NCI-H2196 treated with DMSO at 0.1 percent for 48 hours (cell line): ENCODE results near the gene NME5.
"Not testable (repeated sequence)": the region's sequence is repeated elsewhere in the genome, so short reads cannot be mapped to it uniquely, and the experiment has no call there.

Experiments used
- DNase-seq: peaks from one replicate; lab custom pipeline; 2025; ENCODE audit not compliant: unreplicated experiment; lab: John Stamatoyannopoulos, UW

The NME5 gene, protein sequence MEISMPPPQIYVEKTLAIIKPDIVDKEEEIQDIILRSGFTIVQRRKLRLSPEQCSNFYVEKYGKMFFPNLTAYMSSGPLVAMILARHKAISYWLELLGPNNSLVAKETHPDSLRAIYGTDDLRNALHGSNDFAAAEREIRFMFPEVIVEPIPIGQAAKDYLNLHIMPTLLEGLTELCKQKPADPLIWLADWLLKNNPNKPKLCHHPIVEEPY

DNA sequence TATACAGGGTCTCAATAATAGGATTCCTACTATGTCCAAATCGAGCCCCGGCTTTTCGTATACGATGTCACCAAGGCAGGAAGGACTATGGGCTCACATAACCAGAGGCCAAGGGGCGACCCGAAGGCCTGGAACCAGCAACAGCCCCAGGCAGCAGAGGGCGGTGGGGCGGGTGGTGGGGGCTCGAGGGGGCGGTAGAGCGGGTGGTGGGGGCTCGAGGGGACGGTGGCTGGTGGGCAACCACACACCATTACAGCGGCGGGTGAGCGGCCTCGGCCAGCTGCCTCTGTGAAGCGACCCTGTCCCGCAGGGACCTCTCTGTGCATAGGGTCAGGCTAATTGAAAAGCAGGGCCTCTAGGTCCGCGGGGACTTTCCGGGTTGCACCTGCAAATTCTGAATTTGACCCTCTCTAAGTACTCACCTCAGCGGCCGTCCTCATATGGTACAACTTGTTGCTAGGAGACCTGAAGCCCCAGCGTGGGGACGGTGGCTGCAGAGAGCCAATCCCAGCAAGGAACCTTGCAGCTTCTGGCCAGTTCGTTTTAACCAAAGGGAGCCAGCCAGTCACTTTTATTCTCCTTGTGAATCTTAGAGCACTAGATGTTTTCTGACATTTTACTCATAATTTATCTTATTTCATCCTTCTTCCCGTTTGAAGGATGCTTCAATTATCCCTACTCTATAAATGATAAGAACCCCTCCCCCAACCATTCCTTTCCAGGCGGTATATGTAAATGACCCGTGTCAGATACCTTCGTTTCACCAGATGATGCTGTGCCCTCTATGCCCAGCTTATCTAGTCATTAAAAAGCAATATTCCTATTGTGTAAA is at the start of gene NME5:
TSS of gene NME5 (minus strand) at position 480 of the 832 bp plus-strand sequence. CDS start 648 bp downstream, outside the sequence.
- peak; percentile 80 for DNase-seq

DNA sequence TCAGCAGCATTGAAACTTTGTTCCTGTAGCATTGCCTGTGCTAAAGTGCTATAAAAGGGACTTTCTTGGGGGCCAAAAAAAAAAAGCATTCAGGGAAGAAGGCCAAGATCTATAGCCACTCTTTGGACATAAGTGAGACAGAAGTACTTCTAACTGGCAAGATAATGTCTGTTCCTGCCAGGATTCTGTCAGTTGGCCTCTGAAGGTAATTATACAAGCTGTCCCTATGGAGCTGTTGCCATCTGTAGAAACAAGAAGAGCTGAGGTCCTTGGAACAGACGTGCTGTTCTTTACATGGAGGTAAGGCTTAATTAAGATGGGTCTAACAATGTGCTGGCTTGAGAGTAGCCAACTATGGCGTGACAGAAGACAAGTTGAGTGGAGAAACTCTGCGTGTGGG is 49.4 kb upstream of the NME5 start:
- DNase-seq: no peak

DNA sequence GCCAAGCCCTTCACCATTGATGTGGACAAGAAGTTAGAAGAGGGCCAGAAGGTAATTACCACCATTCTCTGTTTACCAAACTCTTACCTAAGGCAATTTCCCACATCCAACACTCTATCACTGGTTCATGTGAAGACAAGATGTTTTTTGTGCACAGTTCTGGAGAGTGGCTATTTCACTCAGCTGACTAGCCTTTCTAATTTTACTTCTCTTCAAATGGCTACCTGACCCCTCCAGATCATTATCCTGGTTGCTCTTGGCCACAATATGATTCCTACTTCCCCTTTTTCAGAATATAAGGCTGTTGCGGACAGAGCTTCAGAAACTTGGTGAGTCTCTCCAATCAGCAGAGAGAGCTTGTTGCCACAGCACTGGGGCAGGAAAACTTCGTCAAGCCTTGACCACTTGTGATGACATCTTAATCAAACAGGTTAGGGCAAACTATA is 46.8 kb upstream of the NME5 start:
- DNase-seq: no peak

DNA sequence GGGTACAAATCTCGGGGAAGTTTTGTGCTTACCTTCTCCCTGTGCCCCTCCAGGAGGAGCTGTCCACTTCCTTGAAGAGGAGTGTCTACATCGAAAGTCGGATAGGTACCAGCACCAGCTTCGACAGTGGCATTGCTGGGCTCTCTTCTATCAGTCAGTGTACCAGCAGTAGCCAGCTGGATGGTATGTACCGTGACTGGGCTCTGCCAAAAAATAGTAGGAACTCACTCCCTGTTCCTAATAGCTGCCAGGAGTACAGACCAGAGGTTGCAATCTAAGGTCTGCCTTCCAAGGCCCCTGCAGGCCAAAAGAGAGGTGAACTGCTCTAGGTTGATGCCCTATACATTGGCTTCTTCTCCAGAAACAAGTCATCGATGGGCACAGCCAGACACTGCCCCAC is 43.6 kb upstream of the NME5 start:
- DNase-seq: no peak

DNA sequence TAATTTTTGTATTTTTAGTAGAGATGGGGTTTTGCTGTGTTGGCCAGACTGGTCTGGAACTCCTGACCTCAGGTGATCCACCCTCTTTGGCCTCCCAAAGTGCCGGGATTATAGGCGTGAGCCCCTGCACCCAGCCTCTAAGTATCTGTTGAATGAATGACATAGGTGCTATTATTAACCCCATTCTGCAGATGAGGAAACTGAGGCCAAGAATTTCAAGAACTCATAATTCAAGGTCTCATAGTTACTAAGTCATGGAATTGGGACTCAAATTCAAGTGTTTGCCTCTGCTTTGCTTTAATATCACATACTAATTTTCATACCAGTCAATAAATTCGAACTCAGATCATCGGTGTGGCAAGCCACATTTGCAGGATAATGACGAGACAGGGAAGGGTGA is 41.6 kb upstream of the NME5 start:
- no peak for DNase-seq

DNA sequence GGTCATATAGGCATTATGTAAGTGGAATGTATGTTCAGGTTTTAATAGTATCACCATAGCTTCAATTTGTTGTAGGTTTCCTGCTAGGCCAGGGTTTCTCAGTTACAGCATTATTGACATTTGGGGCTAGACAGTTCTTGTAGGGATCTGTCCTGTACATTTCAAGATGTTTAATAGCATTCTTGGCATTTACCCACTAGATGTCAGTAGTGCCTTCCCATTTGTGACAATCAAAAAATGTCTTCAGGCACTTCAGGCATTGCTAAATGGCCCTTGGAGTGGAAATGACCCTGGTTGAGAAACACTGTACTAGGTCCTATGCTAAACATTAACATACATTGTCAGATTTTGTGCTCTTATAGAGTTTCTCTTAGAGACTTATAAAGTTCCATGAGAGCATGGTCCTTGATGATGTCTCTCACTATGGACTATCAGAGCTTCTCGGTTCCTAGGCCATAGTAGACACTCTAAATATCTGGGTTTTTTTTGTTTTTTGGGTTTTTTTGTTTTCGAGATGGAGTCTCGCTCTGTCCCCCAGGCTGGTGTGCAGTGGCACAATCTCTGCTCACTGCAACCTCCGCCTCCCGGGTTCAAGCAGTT is 41.1 kb upstream of the NME5 start:
- DNase-seq: peak; percentile 22

DNA sequence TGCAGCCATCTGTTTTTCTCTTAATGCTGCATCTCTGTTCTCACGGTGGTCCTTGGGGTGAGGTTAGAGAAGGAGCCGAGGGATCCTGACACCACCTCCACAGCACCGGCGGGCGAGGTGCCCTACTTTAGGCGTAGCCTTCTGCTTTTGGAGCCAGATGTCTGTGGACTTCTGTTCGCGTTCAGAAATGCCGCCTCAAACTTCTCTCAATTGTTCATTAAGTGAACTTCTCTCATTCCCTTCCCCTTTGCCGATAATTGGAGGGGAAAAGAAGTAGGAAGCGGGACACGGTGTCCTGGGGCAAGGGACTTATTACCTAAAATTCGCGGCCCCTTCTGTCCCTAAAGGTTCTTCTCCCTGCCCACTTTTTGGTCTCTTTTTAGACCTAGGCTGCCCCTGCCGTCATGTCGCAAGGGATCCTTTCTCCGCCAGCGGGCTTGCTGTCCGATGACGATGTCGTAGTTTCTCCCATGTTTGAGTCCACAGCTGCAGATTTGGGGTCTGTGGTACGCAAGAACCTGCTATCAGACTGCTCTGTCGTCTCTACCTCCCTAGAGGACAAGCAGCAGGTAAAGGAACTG is 40.1 kb upstream of the NME5 start:
- no peak for DNase-seq

DNA sequence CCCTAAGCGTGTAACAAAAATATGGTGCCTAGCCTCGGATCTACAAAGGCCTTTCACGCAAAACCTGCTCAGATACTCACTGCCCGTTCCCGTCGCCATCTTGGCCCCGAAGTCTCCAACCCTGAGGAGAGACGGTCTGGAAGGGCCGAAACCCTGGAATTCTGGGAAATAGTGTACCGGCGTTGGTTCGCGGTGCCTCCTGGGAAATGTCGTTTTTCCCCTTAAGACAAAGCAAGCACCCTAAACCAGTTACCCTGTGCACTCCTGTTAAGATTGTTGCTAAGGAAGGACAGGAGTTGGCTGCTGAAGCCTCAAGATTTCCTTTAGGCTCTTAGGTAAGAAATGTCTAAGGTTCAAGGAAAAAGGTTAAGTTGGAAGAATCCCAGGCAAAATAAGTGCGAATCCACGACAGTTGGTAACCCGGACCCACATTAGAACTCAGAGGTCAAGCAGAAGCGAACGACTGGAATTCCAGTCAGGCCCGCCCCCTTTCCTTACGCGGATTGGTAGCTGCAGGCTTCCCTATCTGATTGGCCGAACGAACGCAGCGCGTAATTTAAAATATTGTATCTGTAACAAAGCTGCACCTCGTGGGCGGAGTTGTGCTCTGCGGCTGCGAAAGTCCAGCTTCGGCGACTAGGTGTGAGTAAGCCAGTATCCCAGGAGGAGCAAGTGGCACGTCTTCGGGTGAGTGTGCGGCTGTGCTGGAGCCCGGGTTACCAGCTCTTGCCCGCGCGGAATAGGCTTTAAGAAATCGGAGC is 39.5 kb upstream of the NME5 start, which contains the start of the genes BRD8 and KIF20A:
TSS of gene BRD8 (minus strand) at position 115 of the 761 bp plus-strand sequence. CDS start at position 99, 16 bp downstream.
TSS of gene KIF20A (plus strand) at position 597 of the 761 bp plus-strand sequence. CDS start 569 bp downstream, outside the sequence.
- peak; percentile 95 for DNase-seq

DNA sequence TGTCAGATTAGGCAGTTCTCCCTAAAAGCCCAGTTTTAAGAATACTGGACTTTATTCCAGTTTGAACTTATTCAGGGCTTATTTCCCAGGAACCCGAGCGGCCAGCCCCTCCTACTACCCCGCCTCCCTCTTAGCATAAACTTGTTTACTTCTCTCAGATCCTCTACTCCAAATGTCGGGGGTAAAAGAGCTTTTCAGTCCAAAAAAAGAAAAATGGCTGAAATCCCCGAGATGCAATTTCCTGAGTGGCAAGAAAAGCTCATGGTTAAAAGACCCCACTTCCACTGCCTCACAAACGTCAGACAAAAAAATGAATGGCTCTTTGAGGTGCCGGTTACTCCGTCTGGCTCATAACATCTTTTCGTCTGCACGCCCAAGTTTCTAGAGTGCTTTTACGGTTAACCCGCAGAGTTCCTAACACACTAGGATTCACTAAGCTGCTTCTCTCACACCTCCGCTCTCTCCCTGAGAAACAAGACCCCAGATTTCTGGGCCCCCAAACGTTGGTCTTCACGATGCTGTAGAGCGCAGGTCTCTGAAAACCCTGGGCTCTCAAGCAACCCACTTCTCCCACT is 38.8 kb upstream of the NME5 start:
- peak; percentile 12 for DNase-seq

DNA sequence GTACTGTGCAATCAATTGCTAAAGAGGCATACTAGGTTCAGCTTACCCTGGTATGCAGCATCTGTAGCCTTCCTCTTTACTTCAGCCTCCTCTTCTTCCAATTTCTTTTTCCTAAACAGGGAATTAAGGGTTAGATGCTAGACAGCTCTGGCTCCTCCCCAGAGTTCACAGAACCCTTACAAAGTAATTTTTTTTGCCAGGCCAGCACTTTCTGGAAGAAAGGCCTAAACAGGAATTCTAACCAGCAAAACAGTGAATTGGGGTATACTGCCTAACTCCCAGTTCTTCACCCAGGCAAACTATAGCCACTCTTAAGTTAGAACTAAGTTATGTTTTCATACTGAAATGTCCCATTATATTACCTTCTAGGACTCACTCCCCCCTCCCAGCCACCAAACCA is 31.1 kb upstream of the NME5 start:
- no peak for DNase-seq

DNA sequence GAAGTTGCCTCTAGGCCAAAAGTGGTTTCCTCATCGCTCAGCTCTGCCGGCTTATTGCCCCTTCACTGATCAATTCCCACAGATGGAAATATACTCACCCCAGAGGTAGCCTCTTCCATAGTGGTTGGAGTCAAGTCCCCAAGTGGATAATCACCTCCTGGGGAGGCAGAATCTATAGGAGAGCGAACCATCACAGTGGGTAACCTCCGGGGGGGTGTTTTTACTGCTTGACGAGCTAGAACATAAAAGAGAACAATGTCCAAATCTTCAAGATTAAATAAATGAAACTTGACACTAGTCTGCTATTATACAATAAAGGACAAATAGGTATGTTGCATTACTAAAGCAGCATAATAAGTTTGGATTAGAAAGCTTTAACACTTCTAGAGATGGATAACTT is 29.9 kb upstream of the NME5 start:
- DNase-seq: no peak

DNA sequence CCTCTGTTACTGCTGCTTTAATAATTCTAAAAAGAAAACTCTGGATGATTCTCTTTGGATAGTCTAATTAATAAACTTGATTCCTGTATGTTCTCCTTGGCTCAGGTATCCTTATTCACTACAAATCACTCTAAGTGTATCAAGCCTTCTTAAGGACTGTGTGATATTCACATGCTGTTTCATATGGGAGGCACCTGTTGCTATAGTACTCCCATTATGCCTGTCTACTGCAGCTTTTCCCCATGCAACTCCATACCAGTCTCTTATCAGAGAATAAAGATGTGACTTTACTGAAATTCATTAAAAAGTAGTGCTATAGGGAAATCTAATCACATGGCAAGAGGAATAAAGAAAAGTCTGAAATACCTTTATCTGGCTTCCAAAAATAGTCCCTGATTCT is 24.5 kb upstream of the NME5 start:
- DNase-seq: no peak

DNA sequence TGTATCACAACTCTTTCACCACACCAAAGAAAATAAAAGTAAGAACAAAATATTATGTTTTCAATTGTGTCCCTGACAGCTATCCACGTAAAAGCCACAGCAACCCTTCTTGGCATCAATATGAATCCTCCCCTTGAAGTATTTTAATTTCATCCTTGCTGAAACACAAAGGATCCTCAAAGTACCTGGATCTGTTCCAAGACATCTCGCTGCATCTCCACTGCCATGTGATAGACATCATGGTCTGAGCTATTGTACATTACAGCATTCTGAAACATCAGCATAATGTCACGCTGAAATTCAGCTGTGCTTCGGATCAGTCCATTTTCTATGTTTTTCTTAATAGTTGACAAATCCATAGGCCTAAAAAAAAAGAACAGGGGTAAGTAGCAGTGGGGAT is 21.5 kb upstream of the NME5 start:
- DNase-seq: no peak

DNA sequence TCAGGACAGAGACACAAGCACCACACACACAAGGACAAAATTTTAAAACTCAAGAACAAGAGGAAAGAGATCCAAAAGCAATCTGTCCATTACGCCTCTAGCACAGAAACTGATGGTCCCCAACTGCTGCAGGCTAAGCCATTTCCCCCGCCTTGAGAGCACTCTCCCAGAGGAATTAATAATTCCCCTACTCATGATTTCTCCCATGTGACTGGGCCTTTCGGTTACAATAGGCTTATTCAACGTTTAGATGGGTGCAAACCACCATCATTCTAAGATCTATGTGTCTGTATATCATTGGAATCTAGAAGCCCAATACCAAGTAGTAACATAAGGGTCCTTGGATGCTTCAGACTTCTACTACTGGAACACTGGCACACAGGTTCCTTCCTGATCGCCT is 20.4 kb upstream of the NME5 start:
- DNase-seq: no peak

DNA sequence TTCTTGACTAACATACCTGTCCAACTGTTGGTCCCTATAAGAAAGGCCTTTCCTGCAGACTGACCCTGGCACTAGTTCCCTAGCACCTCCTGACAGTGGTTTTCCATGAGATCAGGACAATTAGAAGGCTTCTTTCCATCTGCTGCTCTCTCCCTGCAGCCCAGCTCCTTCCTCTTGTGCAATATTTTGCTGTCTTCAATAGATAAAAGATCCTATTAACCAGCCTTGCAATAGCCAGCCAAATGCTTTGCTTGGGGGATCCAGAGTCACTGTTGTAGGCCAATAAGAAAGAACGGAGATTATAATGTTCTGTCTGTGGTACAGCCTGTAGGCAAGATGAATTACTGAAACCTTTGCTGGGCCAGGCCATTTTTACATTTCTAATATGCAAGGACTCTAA is 18.4 kb upstream of the NME5 start:
- DNase-seq: no peak

DNA sequence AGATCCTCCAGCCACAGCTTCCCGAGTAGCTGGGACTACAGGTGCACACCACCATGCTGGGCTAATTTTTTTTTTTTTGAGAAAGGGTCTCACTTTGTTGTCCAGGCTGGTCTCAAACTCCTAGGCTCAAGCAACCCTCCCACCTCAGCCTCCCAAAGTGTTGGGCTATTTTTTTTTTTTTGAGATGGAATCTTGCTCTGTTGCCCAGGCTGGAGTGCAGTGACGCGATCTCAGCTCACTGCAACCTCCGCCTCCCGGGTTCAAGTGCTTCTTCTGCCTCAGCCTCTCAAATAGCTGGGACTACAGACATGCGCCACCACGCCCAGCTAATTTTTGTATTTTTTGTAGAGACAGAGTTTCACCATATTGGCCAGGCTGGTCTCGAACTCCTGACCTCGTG is 16.7 kb upstream of the NME5 start:
- not testable (repeated sequence) for DNase-seq

DNA sequence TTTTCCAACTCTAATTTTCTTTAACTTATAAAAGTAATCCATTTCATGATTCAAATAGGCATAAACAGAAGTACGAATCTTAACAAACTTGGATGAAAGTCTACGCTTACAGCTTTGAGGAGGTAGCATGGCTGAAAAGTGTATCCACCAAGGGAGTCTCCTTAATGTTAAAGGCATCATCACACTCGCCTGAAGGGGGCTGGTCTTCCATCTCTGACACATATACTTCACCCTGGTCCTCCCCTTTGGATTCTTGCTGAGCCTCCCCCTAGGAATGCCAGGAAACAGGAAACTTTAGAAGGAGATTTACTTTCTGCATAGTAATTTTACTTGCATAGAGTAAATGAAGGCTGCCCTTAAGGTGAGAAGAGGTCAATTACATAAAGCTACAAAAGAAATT is 10.3 kb upstream of the NME5 start:
- DNase-seq: no peak

DNA sequence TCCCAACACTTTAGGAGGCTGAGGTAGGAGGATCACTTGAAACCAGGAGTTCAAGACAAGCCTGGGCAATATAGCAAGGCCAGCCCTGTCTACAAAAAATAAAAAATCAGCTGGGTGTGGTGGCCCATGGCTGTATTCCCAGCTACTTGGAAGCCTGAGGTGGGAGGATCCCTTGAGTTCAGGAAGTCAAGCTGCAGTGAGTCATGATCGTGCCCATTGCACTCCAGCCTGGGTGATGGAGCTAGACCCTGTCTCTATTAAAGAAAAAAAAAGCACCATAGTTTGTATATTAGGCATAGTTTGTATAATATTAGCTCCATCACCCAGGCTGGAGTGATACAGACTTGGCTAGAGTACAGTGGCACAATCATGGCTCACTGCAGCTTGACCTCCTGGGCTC is 9.6 kb upstream of the NME5 start:
- DNase-seq: no peak

DNA sequence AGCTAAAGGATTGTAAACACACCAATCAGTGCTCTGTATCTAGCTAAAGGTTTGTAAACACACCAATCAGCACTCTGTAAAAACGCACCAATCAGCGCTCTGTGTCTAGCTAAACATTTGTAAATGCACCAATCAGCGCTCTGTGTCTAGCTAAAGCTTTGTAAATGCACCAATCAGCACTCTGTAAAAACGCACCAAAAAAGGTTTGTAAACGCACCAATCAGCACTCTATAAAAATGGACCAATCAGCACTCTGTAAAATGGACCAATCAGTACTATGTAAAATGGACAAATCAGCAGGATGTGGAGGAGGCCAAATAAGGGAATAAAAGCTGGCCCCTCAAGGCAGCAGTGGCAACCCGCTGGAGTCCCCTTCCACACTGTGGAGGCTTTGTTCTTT is 4.3 kb upstream of the NME5 start:
- not testable (repeated sequence) for DNase-seq

DNA sequence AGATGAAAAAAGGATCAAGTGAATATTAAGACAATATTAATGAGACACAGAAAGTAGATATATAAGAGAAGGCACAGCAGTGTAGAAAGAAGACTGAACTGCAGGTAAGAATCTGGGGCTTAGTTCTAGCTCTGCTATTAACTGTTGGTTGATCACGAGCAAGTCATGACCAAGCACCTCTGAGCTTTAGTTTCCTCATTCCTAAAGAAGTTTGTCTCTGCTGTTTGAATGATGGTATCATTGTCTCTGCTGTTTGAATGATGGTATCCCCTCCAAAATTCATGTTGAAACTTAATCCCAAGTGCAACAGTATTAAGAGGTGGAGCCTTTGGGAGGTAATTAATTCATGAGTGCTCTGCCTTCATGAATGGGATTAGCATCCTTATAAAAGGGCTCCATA is 2.5 kb upstream of the NME5 start:
- DNase-seq: no peak
